Measurements from ENCODE around the gene ANKRD24.
A peak's percentile ranks its signal among the peaks of the same experiment; 100 is the strongest.
"Not testable (repeated sequence)": the region's sequence is repeated elsewhere in the genome, so short reads cannot be mapped to it uniquely, and the experiment has no call there.

ANKRD24 gene

DNA sequence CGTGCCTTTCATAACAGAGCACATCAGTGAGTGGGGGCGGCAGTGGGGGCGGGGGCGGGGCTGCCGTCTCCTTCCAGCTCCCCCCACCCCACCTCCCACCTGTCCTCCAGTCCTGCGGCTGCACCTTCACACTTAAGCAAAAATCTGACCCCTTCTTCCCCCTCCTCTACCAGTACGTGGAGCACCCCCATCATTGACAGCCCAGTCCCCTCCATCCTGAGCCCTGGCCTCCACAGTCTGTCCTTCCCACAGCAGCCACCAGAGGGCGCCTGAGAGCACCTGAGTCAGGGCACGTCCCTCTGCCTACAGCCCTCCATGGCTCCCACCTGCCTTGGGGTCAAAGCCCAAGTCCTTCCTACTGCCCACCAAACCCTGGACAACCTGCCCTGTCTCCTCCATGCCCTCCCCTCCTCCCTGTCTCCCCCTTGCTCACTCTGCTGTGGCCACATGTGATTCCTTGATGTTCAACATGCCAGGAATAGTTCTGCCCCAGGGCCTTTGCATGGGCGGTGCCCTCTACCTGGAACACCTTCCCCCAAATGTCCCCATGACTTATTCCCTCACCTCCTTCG, 50.9 kb downstream of the ANKRD24 start:
- no peak for DNase-seq

DNA sequence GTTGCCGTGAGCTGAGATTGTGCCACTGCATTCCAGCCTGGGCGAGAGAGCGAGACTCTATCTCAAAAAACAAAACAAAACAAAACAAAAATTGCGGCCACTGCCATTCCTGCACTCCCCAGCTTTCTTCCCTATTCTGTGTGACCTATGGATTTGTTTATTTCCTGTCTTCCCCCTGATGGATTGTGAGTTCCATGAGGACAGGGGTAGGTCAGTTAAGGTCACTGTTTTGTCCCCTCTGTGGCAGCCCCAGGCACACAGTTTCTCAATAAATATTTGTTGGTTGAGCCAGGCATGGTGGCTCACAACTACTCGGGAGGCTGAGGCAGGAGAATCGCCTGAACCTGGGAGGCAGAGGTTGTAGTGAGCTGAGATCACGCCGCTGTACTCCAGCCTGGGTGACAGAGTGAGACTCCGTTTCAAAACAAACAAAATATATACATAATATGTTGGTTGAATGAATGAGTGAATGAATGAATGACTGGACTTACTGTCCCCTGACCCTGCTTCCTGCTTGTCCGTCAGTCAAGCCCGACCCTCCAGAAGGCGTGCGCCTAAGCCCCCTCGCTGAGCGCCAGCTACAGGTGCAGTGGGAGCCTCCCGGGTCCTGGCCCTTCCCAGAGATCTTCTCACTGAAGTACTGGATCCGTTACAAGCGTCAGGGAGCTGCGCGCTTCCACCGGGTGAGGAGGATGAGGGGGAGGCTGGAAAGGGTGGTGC, 51.8 kb downstream of the ANKRD24 start:
- no peak for DNase-seq

GRCh38 chr19:4234862-4235201, 52.3 kb downstream of the ANKRD24 start:
- no peak for DNase-seq

GRCh38 chr19:4237510-4237909, 55.0 kb downstream of the ANKRD24 start:
- not testable (repeated sequence) for DNase-seq

DNA sequence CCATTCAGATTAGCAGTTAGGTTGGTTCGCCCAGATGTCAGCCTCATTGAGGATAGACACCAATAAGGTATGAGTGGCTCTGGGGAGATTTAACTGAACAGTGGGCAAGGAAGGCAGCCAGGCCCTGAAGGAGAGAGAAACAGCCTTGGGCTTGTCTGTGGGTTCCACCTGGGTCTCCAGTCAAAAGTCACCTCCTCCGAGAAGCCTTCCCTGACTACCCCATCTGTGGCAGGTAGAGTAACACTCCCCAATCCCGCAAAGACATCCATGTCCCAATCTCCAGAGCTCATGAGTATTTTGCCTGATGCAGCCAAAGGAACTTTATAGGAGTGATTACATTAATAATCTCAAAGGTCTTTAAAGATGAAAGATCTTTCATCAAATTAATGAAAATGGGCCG, 56.3 kb downstream of the ANKRD24 start:
- DNase-seq, result no peak

DNA sequence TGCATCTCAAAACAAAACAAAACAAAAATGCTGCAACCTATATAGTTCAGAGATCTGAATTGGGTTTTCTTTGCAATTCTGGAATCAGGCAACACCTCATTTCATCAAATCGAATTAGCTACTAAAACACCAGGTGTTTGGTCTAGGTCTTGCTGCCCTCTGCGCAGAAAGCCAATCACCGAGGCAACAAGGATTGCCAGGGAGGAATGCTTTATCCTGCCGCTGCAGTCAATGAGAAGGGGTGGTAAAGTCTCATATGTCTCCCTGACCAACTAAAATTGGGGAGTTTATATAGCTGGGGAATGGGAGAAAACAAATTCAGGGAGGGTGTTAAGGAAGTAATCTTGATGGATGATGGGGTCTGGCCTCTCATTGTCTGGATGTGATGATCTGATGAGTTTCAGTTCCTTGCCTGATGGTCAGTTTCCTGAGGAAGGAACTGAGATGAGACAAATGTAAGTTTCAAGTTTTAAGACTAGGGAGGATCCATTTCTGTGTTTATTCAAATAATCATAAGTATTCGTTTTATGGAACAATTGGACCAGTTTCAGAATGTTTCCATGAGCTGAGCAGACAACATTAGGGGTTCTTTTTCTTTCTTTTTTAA, 59.4 kb downstream of the ANKRD24 start:
- no peak for DNase-seq

- DNase-seq, result not testable (repeated sequence)
Measured at GRCh38 chr19:4245938-4246337, 63.4 kb downstream of the ANKRD24 start.

GRCh38 chr19:4246767-4247593, 64.5 kb downstream of the ANKRD24 start, which contains the start of gene YJU2:
TSS of gene YJU2 (plus strand) at chr19:4247080. CDS start at chr19:4247147, 67 bp downstream.
- DNase-seq, result peak; percentile 82 to 98

GRCh38 chr19:4256563-4256962, 74.1 kb downstream of the ANKRD24 start:
- no peak for DNase-seq

DNA sequence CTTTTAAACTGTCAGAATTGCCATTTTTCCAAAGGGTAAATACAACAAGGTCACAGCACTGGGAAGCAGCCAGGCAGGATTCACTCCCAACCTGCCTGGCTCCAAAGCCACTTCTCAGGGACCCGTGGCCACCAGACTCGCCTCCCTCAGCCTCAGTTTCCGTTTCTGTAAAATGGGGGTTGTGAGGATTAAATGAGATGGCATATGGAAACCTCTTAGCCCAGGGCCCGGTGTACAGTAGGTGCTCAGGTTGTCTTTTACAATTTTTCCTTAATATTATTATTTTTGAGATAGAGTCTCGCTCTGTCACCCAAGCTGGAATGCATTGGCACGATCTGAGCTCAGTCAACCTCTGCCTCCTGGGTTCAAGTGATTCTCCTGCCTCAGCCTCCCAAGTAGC, 74.5 kb downstream of the ANKRD24 start:
- no peak for DNase-seq

GRCh38 chr19:4258181-4258580, 75.7 kb downstream of the ANKRD24 start:
- DNase-seq, result no peak

- no peak for DNase-seq
Measured at GRCh38 chr19:4260613-4261191, 78.2 kb downstream of the ANKRD24 start.

- DNase-seq, result no peak
Measured at GRCh38 chr19:4264812-4265211, 82.3 kb downstream of the ANKRD24 start.

DNA sequence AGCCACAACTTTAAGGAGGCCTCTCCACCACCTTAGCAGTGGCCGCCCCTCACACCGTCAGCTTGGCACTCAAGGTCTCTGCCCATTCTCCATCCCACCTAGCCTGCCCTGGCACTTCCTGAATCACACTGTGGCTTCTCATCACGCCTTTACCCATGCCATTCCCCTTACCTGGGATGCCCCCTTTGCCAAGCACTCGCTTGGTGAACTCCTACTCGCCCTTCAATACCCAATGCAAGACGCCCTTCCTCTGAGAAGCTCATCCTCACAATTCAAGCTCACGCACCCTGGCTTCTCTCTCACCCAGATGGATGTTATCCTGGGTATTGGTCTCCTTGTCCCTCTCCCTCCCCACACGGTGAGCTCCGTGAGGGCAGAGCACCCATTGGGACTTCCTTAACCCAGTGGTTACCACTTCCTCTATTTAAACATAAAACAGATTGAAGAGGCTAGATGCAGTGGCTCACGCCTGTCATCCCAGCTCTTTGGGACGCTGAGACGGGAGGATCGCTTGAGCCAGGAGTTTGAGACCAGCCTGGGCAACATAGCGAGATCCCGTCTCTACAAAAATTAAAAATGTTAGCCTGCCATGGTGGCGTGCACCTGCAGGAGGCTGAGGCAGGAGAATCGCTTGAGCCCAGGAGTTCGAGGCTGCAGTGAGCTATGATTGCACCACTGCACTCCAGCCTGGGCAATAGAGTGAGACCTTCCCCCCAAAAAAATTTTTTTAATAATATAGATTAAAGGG, 83.9 kb downstream of the ANKRD24 start:
- no peak for DNase-seq

- DNase-seq, result no peak
Measured at GRCh38 chr19:4267101-4267900, 84.8 kb downstream of the ANKRD24 start.

DNA sequence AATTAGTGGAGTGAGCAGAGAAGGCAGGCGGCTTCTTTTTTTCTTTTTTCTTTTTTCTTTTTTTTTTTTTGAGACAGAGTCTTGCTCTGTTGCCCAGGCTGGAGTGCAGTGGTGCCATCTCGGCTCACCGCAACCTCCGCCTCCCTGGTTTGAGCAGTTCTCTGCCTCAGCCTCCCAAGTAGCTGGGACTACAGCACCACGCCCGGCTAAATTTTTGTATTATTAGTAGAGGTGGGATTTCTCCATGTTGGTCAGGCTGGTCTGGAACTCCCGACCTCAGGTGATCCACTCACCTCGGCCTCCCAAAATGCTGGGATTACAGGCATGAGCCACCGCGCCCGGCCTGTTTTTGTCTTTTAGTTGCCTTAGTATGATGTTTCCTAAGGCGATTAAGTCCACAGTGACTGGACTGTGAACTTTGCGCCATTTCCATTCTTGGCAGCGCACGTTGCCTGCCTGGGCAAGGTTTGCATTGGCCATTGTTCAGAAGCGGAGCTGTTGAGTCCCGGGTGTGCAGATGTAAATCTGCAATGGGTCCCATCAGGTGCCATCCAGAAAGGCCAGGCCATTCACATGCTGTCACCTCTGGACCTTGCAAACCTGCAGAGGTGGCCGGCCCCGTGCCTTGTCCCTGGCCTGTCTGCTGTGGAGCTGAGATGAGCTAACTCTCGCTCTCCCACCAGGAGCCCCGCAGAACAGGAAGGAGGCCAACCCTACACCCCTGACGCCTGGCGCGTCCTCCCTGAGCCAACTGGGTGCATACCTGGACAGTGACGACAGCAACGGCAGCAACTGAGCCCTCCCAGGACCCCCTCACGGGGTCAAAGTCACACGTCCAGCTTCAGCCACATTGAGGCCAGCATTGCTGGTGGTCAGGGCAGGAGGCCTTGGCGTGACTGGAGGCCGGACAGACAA, 85.7 kb downstream of the ANKRD24 start:
- DNase-seq, result no peak

- DNase-seq, result no peak
Measured at GRCh38 chr19:4268816-4269430, 86.4 kb downstream of the ANKRD24 start.

DNA sequence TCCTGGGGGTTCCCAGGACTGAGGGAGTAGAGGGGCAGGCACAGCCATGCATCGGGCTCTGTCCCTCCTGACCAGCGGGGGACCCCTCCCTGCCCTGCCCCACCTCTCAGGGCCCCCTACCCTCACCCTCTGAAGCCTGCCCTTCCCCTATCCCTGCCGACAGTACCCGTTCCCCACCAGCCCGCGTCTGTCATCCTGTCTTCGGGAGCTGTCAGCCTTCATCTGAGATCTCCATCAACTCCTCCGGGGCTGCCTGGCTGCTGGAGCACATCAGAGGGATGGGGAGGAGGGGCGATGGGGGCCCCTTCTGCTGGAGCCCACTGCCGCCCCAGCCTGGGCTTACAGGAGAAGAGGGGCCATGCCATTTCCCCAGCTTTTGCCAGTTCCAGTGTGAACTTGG, 90.4 kb downstream of the ANKRD24 start:
- DNase-seq, result no peak

GRCh38 chr19:4274321-4274686, 91.8 kb downstream of the ANKRD24 start:
- DNase-seq, result not testable (repeated sequence)
